ENCODE data around the gene GALNT12.

GRCh38 chr9:98869866-98870265 lies 62.4 kb downstream of the GALNT12 start:
- TF ChIP-seq CTCF (IDR thresholded peaks at IDR 0.05): no peak
- TF ChIP-seq POLR2AphosphoS5 (IDR thresholded peaks at IDR 0.05): no peak
- TF ChIP-seq POLR2A (IDR thresholded peaks at IDR 0.05): no peak

Measured in prostate gland (tissue), 2 donors.